Vein endothelial cell (primary cell): Measurements from ENCODE around the gene GPATCH1. TPM values are rescaled to one million over a fixed set of nuclear protein-coding genes. Genes with fewer than 3 reads are reported as not detected.

Experiments used
- small RNA-seq: library from RNA; depleted of rRNA; stranded (forward); fragments of <200 nt; gene quantifications from one replicate; pipeline ENCODE3, GENCODE V24; 2012
- total RNA-seq: library from RNA; depleted of rRNA; stranded (reverse); fragments of >200 nt; gene quantifications from 2 replicates; pipeline ENCODE4 v1.2.3, GENCODE V29; 2012

Gene GPATCH1, protein sequence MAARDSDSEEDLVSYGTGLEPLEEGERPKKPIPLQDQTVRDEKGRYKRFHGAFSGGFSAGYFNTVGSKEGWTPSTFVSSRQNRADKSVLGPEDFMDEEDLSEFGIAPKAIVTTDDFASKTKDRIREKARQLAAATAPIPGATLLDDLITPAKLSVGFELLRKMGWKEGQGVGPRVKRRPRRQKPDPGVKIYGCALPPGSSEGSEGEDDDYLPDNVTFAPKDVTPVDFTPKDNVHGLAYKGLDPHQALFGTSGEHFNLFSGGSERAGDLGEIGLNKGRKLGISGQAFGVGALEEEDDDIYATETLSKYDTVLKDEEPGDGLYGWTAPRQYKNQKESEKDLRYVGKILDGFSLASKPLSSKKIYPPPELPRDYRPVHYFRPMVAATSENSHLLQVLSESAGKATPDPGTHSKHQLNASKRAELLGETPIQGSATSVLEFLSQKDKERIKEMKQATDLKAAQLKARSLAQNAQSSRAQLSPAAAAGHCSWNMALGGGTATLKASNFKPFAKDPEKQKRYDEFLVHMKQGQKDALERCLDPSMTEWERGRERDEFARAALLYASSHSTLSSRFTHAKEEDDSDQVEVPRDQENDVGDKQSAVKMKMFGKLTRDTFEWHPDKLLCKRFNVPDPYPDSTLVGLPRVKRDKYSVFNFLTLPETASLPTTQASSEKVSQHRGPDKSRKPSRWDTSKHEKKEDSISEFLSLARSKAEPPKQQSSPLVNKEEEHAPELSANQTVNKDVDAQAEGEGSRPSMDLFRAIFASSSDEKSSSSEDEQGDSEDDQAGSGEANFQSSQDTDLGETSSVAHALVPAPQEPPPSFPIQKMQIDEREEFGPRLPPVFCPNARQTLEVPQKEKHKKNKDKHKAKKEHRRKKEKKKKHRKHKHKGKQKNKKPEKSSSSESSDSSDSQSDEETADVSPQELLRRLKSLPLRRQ
- total RNA-seq = 6.2 and 7.1 TPM in 2 replicates

DNA sequence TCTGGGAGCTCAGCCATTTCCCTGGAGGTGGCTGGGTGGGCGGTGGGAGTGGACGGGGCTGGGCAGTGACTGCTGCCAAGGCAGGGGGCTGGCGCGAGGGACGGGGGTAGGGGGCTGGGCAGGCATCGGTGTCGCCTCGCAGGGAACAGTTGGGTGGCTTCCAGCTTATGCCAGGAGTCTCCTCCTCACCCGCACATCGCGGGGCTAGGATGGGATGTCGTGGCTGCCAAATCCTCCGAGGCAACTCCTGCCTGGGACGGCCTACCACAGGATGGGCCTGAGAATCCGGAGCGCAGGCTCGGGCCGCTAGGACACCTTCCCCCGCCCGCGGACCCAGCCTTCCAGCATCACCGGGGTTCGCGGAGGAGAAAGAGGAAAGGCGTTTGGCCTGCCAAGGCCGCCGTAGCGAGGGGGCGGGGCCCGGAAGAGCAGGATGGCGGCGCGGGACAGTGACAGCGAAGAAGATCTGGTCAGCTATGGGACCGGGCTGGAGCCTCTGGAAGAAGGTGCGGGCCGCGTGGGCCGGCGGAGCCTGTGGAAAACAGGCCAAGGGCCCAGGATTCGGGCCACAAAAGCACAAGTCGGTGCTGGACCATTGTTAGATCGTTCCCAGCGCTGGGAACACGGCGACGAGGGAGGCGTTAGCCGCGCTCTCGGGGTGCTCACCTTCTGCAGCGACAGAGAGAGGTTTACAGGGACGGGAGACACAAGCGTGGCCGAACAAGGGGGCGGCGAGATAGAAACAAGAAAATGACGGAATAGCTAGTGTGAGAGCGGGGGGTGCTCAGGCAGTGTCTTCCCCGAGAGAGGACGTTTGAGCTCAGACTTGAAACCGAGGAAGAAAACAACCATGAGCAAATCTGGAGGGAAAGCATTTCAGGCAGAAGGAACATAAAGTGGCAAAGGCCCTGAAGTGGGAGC lies at the start of gene GPATCH1:
Gene GPATCH1 (plus strand): TSS at position 421 of the 921 bp plus-strand sequence. CDS start 13 bp downstream, at position 434.

DNA sequence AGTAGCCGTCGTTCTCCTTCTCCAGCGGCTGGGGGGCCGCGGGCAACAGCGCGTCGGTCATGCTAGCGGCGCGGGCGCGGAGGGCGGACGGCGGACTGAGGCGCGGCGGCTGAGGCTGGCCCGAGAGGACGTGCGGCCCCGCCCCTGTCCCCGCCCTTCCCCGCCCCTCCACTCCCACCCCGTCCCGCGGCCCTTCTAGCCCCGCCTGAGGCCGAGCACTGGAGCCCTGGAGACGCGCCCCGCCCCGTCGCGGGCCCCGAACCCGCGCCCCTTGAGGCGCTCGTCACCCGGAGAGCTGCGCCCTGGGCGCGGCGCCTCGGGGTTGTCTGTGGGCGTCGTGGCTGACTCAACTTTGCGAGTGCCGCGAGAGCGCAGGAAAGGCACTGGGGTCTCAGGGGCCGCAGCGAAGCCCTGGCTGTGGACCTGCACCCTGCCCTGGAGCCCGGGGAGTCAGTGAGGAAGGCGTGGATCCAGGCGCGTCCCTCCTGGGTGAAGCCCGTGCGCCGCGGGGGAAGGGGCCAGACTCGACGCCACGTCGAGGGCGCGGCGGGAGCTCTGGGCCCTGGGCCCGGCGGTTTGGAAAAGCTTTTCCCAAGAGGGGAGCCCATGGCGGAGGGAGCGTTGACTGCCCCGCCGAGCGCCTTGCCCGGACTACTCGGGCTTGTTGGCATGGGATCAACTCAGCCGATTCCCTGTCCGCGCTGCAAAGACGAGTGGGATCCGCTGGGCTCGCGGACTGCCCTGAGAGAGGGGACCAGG lies 16.0 kb upstream of the GPATCH1 start, which contains the start of gene RHPN2:
Gene RHPN2 (minus strand): TSS at position 97 of the 759 bp plus-strand sequence. CDS start 36 bp downstream, at position 61.

DNA sequence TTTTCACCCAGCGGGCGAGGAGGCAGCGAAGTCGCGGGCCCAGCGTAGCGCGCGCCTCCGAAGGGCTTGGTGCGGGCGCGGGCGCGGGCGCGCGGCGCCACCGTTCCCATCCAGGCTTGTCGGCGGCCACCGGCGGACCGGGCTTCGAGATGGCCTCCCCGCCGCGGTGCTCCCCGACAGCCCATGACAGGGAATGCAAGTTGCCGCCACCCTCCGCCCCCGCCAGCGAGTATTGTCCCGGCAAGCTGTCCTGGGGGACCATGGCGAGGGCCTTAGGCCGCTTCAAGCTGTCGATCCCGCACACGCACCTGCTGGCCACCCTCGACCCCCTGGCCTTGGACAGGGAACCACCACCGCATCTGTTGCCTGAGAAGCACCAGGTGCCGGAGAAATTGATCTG lies 51.0 kb downstream of the GPATCH1 start, which contains the start of gene WDR88:
Gene WDR88 (plus strand): TSS at position 94 of the 400 bp plus-strand sequence. CDS start 56 bp downstream, at position 150.

Small RNAs within 50 kb of the gene (small RNA-seq; reads per million reads assigned to genes)
- gene AC008521.1 (not detected), gene AC008521.2 (not detected)

Other genes starting within 250 kb of the GPATCH1 start
- gene SLC7A9, start 211.4 kb upstream of the GPATCH1 start, total RNA-seq = 0.33 TPM in 1 of 2 replicates, not detected in the other
- gene CEP89, start 109.2 kb upstream of the GPATCH1 start, total RNA-seq = 16.3 and 26.9 TPM in 2 replicates
- 2.6 and 3.3 TPM in 2 replicates for gene FAAP24, start 108.9 kb upstream of the GPATCH1 start, total RNA-seq
- 2.0 and 2.3 TPM in 2 replicates for gene RHPN2, start 16.3 kb upstream of the GPATCH1 start, total RNA-seq
- not detected in 2 replicates for gene WDR88, start 50.9 kb downstream of the GPATCH1 start, total RNA-seq
- gene LRP3, start 113.1 kb downstream of the GPATCH1 start, total RNA-seq = 4.9 and 10.4 TPM in 2 replicates
- not detected in 2 replicates for gene SLC7A10, start 144.7 kb downstream of the GPATCH1 start, total RNA-seq
- 0.19 and 0.33 TPM in 2 replicates for gene CEBPA, start 221.4 kb downstream of the GPATCH1 start, total RNA-seq